GM18861 (cell line): ENCODE measurements around the gene SOX6.
"Not testable (repeated sequence)": the region's sequence is repeated elsewhere in the genome, so short reads cannot be mapped to it uniquely, and the experiment has no call there.

ENCODE experiments used
- ATAC-seq: cut with Tn5 transposase; IDR thresholded peaks from one replicate; pipeline ENCODE4 v1.9.1; 2021; ENCODE audit not compliant: unreplicated experiment

Gene SOX6

DNA sequence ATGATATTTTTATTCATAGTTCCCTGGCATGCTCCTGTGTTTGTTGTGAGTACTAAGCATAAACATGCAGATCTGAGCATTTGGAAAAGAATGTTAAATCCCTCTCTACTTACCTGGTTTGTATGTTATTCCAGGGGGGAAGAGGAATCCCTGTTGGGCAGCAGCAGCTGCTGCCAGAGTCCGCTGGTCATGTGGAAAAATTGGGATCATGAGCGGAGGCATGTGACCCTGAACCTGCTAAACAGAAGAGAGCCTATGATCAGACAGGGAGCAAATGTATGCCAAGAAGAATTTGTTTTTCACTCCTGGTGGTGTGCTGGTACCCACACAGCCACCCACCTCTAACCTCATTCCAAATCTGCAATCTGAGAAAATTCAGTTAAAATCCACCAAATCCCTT is 244.7 kb downstream of the SOX6 start:
- no peak for ATAC-seq

DNA sequence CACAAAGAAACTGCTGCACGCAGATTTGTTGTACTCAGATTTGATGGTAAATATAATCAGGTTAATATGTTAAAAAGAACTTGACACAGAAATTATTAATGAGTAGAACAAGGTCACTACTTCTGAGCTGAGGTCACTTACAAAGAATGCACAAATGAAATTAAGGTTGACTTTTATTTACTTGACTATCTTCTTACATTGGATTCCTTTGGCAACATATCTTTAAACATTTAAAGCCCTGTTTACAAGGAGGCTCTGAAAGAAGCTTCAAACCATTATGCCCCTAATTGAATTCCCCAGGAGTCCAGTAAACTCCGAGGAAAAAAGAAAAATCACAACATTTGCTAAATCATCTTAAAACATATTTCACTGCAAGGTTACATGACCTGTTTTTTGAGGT is 245.5 kb downstream of the SOX6 start:
- no peak for ATAC-seq

- ATAC-seq: no peak
Observed at GRCh38 chr11:16099343-16099900, 256.9 kb downstream of the SOX6 start.

GRCh38 chr11:16098526-16099205 is 257.7 kb downstream of the SOX6 start:
- ATAC-seq: no peak

DNA sequence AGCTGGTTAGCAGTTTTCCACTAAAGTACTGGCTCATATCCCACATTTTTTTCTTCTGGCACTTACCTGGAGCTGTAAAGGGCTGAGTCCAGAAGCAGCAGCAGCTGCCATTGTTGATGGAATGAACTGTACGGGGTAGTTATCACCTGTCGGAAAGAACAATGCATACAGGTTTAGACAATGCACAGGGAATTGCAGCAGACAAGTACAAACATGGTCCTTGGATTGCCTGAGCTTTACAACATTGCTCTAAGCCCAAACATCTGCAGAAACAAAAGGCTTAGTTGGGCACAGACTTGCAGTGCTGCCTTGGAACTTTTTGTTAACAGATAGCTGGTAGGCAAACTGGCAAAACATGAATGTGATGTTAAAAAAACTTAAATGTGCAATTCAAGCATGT is 258.8 kb downstream of the SOX6 start:
- no peak for ATAC-seq

- ATAC-seq: no peak
Observed at GRCh38 chr11:16096336-16096735, 260.0 kb downstream of the SOX6 start.

GRCh38 chr11:16095756-16096155 is 260.6 kb downstream of the SOX6 start:
- no peak for ATAC-seq

- no peak for ATAC-seq
Observed at GRCh38 chr11:16093889-16094653, 262.3 kb downstream of the SOX6 start.

DNA sequence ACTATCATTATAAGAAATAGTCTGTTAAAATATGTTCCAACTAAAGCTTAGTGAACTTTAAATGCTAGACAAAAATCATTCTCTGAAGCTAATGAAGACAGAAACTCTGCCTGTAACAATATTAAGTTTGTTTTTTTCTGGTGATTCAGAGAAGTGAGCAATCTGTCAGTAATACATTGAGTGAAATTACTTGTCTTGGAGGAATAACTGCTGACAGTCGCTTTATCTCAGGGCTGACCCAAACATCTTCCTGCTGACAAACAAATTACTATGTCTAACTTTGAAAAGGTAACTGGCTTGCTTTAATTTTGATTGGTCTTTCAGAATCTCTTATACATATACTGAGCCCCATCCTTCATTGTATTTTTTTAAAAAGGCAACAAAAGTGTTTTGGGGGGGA is 264.5 kb downstream of the SOX6 start:
- ATAC-seq: no peak

DNA sequence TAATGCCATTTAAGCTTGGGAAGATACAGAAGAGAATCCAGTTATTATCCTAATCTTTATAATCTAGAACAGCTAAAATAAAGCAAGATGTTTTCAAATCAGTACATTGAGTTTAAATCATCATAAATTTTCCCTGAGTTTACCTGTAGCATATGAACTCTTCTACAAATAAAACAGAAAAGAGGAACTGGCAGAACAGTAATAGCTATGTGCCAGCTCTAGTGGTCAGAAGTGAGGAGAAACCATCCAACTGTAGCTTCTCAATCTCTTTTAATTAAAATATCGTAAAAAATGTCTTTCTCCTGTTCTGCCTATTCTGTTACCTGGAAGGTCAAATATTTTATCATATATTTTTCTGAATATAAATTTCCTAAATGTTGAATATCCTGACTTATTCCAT is 266.9 kb downstream of the SOX6 start:
- ATAC-seq: no peak

- ATAC-seq: no peak
Observed at GRCh38 chr11:16088774-16089173, 267.6 kb downstream of the SOX6 start.

DNA sequence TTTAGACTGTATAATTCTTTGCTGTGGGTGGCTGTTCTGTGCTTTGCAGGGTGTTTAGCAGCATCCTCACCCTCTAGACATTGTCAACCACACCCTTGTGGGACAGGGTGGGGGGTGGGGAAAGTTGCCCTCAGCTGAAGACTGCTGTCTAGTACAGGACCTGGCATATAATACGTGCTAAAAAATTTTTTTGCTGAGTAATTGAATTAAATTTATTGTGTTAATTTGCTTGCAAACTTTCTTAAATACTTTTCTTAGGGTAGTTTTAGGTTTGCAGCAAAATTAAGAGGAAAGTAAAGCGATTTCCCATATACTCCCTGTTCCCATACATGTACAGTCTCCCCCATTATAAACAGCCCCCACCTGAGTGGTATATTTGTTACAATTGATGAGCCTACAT is 268.5 kb downstream of the SOX6 start:
- no peak for ATAC-seq

GRCh38 chr11:16086229-16086819 is 270.0 kb downstream of the SOX6 start:
- ATAC-seq: no peak

GRCh38 chr11:16082095-16083055 is 274.0 kb downstream of the SOX6 start:
- no peak for ATAC-seq

- ATAC-seq: no peak
Observed at GRCh38 chr11:16081382-16082094, 274.8 kb downstream of the SOX6 start.

- ATAC-seq: no peak
Observed at GRCh38 chr11:16080688-16081381, 275.5 kb downstream of the SOX6 start.

DNA sequence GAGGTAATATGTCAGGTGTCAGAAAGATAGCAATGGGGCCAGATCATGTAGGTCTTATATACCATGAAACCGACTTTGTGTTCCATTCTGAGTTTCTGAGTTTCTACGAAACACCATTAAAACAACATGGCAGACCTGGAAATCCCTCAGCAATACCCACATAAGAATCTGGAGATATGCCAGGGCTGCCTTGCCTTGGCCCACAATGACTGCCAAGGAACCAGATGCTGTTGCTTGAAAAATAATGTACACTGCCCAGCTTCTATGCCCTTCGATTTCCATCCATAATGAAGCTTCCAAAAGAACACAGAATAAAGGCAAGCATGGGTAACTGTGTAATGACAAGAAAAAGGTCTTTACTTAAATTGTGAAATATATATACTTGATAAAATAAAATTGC is 277.4 kb downstream of the SOX6 start:
- ATAC-seq: no peak

DNA sequence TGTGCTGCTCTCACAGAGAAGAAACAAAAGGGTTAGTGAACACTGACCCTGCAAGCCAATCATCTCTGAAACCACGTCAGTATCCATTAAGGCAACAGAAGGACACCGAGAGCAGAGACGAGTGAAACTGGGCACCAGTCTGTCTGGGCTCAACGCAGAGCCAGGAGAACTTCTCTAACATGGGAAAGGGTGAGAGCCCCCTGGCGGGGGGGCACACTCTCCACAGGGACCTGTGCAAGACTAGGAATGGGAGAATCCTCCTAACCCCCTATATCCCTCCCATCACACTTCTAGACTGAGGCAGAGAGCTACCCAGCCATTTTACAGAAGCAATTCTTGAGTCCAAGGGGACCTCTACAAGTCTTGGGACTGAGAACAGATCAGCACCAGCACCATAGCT is 285.8 kb downstream of the SOX6 start:
- no peak for ATAC-seq

- ATAC-seq: not testable (repeated sequence)
Observed at GRCh38 chr11:16067268-16067667, 289.1 kb downstream of the SOX6 start.

- no peak for ATAC-seq
Observed at GRCh38 chr11:16059332-16059731, 297.0 kb downstream of the SOX6 start.
